Amniotic epithelial cell (primary cell): ENCODE data around the gene SFRP5.

Experiments
- DNase-seq: peaks from one replicate; pipeline ENCODE4 v3.0.0-alpha.2; 2010; ENCODE audit warnings: low read depth

SFRP5 gene

GRCh38 chr10:97764519-97764931 lies 7.3 kb downstream of the SFRP5 start:
- DNase-seq: no peak

GRCh38 chr10:97763947-97764346 lies 7.9 kb downstream of the SFRP5 start:
- DNase-seq: no peak

- DNase-seq: no peak
These were observed 8.4 kb downstream of the SFRP5 start for GRCh38 chr10:97763411-97763810.

GRCh38 chr10:97762816-97763215 lies 9.0 kb downstream of the SFRP5 start:
- DNase-seq: peak; percentile 79

GRCh38 chr10:97762056-97762455 lies 9.7 kb downstream of the SFRP5 start:
- DNase-seq: peak; percentile 31

- no peak for DNase-seq
These were observed 10.4 kb downstream of the SFRP5 start for GRCh38 chr10:97761331-97761865.

GRCh38 chr10:97760461-97761257 lies 11.1 kb downstream of the SFRP5 start:
- DNase-seq: no peak

- no peak for DNase-seq
These were observed 11.9 kb downstream of the SFRP5 start for GRCh38 chr10:97759946-97760345.

- DNase-seq: peak; percentile 69
These were observed 12.5 kb downstream of the SFRP5 start for GRCh38 chr10:97759158-97759887.

GRCh38 chr10:97757471-97757870 lies 14.3 kb downstream of the SFRP5 start:
- DNase-seq: no peak

GRCh38 chr10:97755718-97756117 lies 16.1 kb downstream of the SFRP5 start:
- no peak for DNase-seq

- no peak for DNase-seq
These were observed 17.1 kb downstream of the SFRP5 start for GRCh38 chr10:97754726-97755125.

GRCh38 chr10:97752956-97753355 lies 18.8 kb downstream of the SFRP5 start:
- no peak for DNase-seq

GRCh38 chr10:97748116-97748515 lies 23.7 kb downstream of the SFRP5 start:
- DNase-seq: no peak

- no peak for DNase-seq
These were observed 24.2 kb downstream of the SFRP5 start for GRCh38 chr10:97747573-97747972.

- no peak for DNase-seq
These were observed 27.3 kb downstream of the SFRP5 start for GRCh38 chr10:97744405-97745035.

- no peak for DNase-seq
These were observed 28.4 kb downstream of the SFRP5 start for GRCh38 chr10:97743169-97743943.

GRCh38 chr10:97740613-97741012 lies 31.2 kb downstream of the SFRP5 start:
- no peak for DNase-seq

GRCh38 chr10:97738616-97739015 lies 33.2 kb downstream of the SFRP5 start:
- DNase-seq: no peak

- DNase-seq: no peak
These were observed 34.0 kb downstream of the SFRP5 start for GRCh38 chr10:97737770-97738265.

GRCh38 chr10:97736902-97737769 lies 34.7 kb downstream of the SFRP5 start, which contains the start of gene ZFYVE27:
Gene ZFYVE27 (plus strand): TSS chr10:97737128. CDS start chr10:97738478, 1,350 bp downstream.
- peak; percentile 88 for DNase-seq
